KMS-11 (cell line): ENCODE measurements around the gene CNTF.

Source experiments
- H2AFZ ChIP-seq: fragments of 200-600 bp; sonication (generic); 2 replicates; pipeline ENCODE4 v1.6.1; 2016; ENCODE audit warnings: antibody characterized with exemption, mixed run types, low read depth
- H3K27ac ChIP-seq: fragments of 200-600 bp; sonication (generic); 2 replicates; pipeline ENCODE4 v1.6.1; 2016; ENCODE audit warnings: mild to moderate bottlenecking, mixed run types
- H3K27me3 ChIP-seq: fragments of 200-600 bp; sonication (generic); 2 replicates; pipeline ENCODE4 v1.6.1; 2017; ENCODE audit warnings: mild to moderate bottlenecking, low read depth, mixed run types, moderate library complexity; ENCODE audit not compliant: insufficient read depth
- H3K36me3 ChIP-seq: fragments of 200-600 bp; sonication (generic); 2 replicates; pipeline ENCODE4 v1.6.1; 2017; ENCODE audit warnings: mild to moderate bottlenecking, mixed run types; ENCODE audit not compliant: insufficient read depth
- H3K4me1 ChIP-seq: fragments of 200-600 bp; sonication (generic); 2 replicates; pipeline ENCODE4 v1.6.1; 2016; ENCODE audit warnings: mild to moderate bottlenecking, low read depth, mixed run types; ENCODE audit not compliant: poor library complexity, severe bottlenecking
- H3K4me2 ChIP-seq: fragments of 200-600 bp; sonication (generic); 2 replicates; pipeline ENCODE4 v1.7.0; 2016; ENCODE audit warnings: mild to moderate bottlenecking, mixed run types
- H3K4me3 ChIP-seq: fragments of 200-600 bp; sonication (generic); IDR thresholded peaks from 2 replicates; pipeline ENCODE4 v1.6.1; 2017; ENCODE audit warnings: low read depth, low read length, mixed read lengths; ENCODE audit not compliant: insufficient read depth
- H3K79me2 ChIP-seq: fragments of 200-600 bp; sonication (generic); 2 replicates; pipeline ENCODE4 v1.6.1; 2016; ENCODE audit warnings: low read depth, mixed run types; ENCODE audit not compliant: insufficient read depth
- H3K9ac ChIP-seq: fragments of 200-600 bp; sonication (generic); 2 replicates; pipeline ENCODE4 v1.6.1; 2016; ENCODE audit warnings: mild to moderate bottlenecking, mixed run types
- H4K20me1 ChIP-seq: fragments of 200-600 bp; sonication (generic); 2 replicates; pipeline ENCODE4 v1.6.1; 2016; ENCODE audit warnings: mild to moderate bottlenecking, mixed run types; ENCODE audit not compliant: insufficient read depth
- CTCF ChIP-seq: fragments of 200-600 bp; sonication (generic); conservative IDR thresholded peaks from 2 replicates; pipeline ENCODE4 v1.6.1; 2017; ENCODE audit warnings: low read depth, mild to moderate bottlenecking, antibody characterized with exemption, low read length, moderate library complexity, mixed read lengths

CNTF gene

GRCh38 chr11:58654908-58655296, 32.4 kb downstream of the CNTF start:
- Histone ChIP-seq H3K36me3 (no peaks in the 10 kb centered on the region), H3K4me2 (peak overlapping the region; percentile 48), H3K27ac (no peak overlapping the region; the same call in 1 of the 2 replicates), H3K79me2 (no peaks in the 10 kb centered on the region), H3K9ac (no peak overlapping the region), H4K20me1 (no peaks in the 10 kb centered on the region), H3K4me1 (peaks cover 56% of the 10 kb centered on the region), H3K4me3 (no peak overlapping the region), H3K27me3 (no peaks in the 10 kb centered on the region), H2AFZ (peak overlapping the region; percentile 64; the same call in 1 of the 2 replicates)
- no peak for TF ChIP-seq CTCF

GRCh38 chr11:58656348-58656747, 33.9 kb downstream of the CNTF start:
- Histone ChIP-seq H3K4me1 (peaks cover 41% of the 10 kb centered on the region), H3K4me3 (no peak overlapping the region), H2AFZ (no peak overlapping the region), H3K9ac (no peak overlapping the region), H3K27me3 (no peaks in the 10 kb centered on the region), H3K36me3 (no peaks in the 10 kb centered on the region), H3K27ac (no peak overlapping the region), H3K79me2 (no peaks in the 10 kb centered on the region), H3K4me2 (no peak overlapping the region), H4K20me1 (no peaks in the 10 kb centered on the region)
- TF ChIP-seq CTCF, result no peak

DNA sequence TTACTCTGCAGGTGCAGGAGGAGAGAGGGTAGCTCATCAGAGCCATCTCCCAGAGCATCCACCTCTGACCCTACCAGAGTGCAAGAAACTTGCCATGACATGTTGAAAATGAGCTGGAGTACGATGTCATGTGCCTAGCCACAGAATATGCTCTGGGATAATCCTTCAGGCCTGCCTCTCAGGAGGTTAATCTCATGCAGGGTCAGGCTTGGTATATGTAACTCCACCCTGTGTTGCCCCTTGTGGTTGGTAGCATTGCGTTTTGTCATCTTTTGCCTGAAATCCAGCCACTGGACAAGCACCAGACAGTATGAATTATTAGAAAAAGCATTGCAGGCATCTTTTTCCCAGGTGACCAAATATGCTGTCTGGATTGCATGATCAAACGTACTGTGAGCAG, 36.2 kb downstream of the CNTF start:
- Histone ChIP-seq H3K36me3 (no peaks in the 10 kb centered on the region), H4K20me1 (no peaks in the 10 kb centered on the region), H3K9ac (no peak overlapping the region), H3K4me2 (no peak overlapping the region), H3K27ac (no peak overlapping the region), H3K27me3 (no peaks in the 10 kb centered on the region), H3K79me2 (no peaks in the 10 kb centered on the region), H3K4me3 (no peak overlapping the region), H3K4me1 (peaks cover 21% of the 10 kb centered on the region), H2AFZ (no peak overlapping the region)
- TF ChIP-seq CTCF, result no peak

- Histone ChIP-seq H2AFZ (no peak overlapping the region), H3K27me3 (no peaks in the 10 kb centered on the region), H4K20me1 (no peaks in the 10 kb centered on the region), H3K4me3 (no peak overlapping the region), H3K4me1 (peaks cover 14% of the 10 kb centered on the region), H3K4me2 (no peak overlapping the region), H3K79me2 (no peaks in the 10 kb centered on the region), H3K9ac (no peak overlapping the region), H3K36me3 (no peaks in the 10 kb centered on the region), H3K27ac (no peak overlapping the region)
- no peak for TF ChIP-seq CTCF
Observed at GRCh38 chr11:58659404-58659803, 36.9 kb downstream of the CNTF start.
